ENCODE results near the gene CAMTA1.

Gene CAMTA1

GRCh38 chr1:6960860-6961259 lies 175.6 kb downstream of the CAMTA1 start:
- no peak overlapping the region for H3K4me3 ChIP-seq (ENCODE audit: low read depth, low read length)
- peaks cover 22% of the 10 kb centered on the region for H3K4me1 ChIP-seq (ENCODE audit: control insufficient read depth, insufficient read depth, low read length)

GRCh38 chr1:6961289-6961688 lies 176.0 kb downstream of the CAMTA1 start:
- no peaks in the 10 kb centered on the region for H3K27me3 ChIP-seq (ENCODE audit: control insufficient read depth, insufficient read depth, low read length)
- no peak overlapping the region for H3K9ac ChIP-seq (ENCODE audit: low read depth, low read length)
- peak overlapping the region; percentile 77 for H3K4me3 ChIP-seq (ENCODE audit: low read depth, low read length)

More at GRCh38 chr1:6960860-6961259, 175.6 kb downstream of the CAMTA1 start:
- Histone ChIP-seq H3K9ac (ENCODE audit: low read depth, low read length) (no peak overlapping the region), H3K36me3 (ENCODE audit: control insufficient read depth, insufficient read depth, low read length) (no peaks in the 10 kb centered on the region), H3K9me3 (ENCODE audit: control insufficient read depth, insufficient read depth, low read length) (no peaks in the 10 kb centered on the region), H3K27me3 (ENCODE audit: control insufficient read depth, insufficient read depth, low read length) (no peaks in the 10 kb centered on the region)

GRCh38 chr1:6961905-6962477 lies 176.7 kb downstream of the CAMTA1 start:
- no peaks in the 10 kb centered on the region for H3K36me3 ChIP-seq (ENCODE audit: control insufficient read depth, insufficient read depth, low read length)
- no peaks in the 10 kb centered on the region for H3K9me3 ChIP-seq (ENCODE audit: control insufficient read depth, insufficient read depth, low read length)
- no peaks in the 10 kb centered on the region for H3K27me3 ChIP-seq (ENCODE audit: control insufficient read depth, insufficient read depth, low read length)
- peak overlapping the region; percentile 77 for H3K4me3 ChIP-seq (ENCODE audit: low read depth, low read length)
- peak overlapping the region; percentile 37 for H3K9ac ChIP-seq (ENCODE audit: low read depth, low read length)
- peaks cover 15% of the 10 kb centered on the region for H3K4me1 ChIP-seq (ENCODE audit: control insufficient read depth, insufficient read depth, low read length)

More at GRCh38 chr1:6961289-6961688, 176.0 kb downstream of the CAMTA1 start:
- Histone ChIP-seq H3K4me1 (ENCODE audit: control insufficient read depth, insufficient read depth, low read length) (peaks cover 19% of the 10 kb centered on the region), H3K36me3 (ENCODE audit: control insufficient read depth, insufficient read depth, low read length) (no peaks in the 10 kb centered on the region), H3K9me3 (ENCODE audit: control insufficient read depth, insufficient read depth, low read length) (no peaks in the 10 kb centered on the region)

GRCh38 chr1:6962478-6962995 lies 177.3 kb downstream of the CAMTA1 start:
- H3K4me1 ChIP-seq (ENCODE audit: control insufficient read depth, insufficient read depth, low read length) = peaks cover 11% of the 10 kb centered on the region
- no peaks in the 10 kb centered on the region for H3K36me3 ChIP-seq (ENCODE audit: control insufficient read depth, insufficient read depth, low read length)
- H3K9ac ChIP-seq (ENCODE audit: low read depth, low read length) = no peak overlapping the region
- H3K4me3 ChIP-seq (ENCODE audit: low read depth, low read length) = no peak overlapping the region
- no peaks in the 10 kb centered on the region for H3K27me3 ChIP-seq (ENCODE audit: control insufficient read depth, insufficient read depth, low read length)
- H3K9me3 ChIP-seq (ENCODE audit: control insufficient read depth, insufficient read depth, low read length) = no peaks in the 10 kb centered on the region

GRCh38 chr1:6962996-6963911 lies 178.0 kb downstream of the CAMTA1 start:
- peaks cover 11% of the 10 kb centered on the region for H3K4me1 ChIP-seq (ENCODE audit: control insufficient read depth, insufficient read depth, low read length)
- H3K9ac ChIP-seq (ENCODE audit: low read depth, low read length) = peak overlapping the region; percentile 73
- no peaks in the 10 kb centered on the region for H3K9me3 ChIP-seq (ENCODE audit: control insufficient read depth, insufficient read depth, low read length)
- no peaks in the 10 kb centered on the region for H3K36me3 ChIP-seq (ENCODE audit: control insufficient read depth, insufficient read depth, low read length)
- H3K27me3 ChIP-seq (ENCODE audit: control insufficient read depth, insufficient read depth, low read length) = no peaks in the 10 kb centered on the region
- peak overlapping the region; percentile 54 for H3K4me3 ChIP-seq (ENCODE audit: low read depth, low read length)

- H3K27me3 ChIP-seq (ENCODE audit: control insufficient read depth, insufficient read depth, low read length) = no peaks in the 10 kb centered on the region
- no peaks in the 10 kb centered on the region for H3K36me3 ChIP-seq (ENCODE audit: control insufficient read depth, insufficient read depth, low read length)
- H3K9me3 ChIP-seq (ENCODE audit: control insufficient read depth, insufficient read depth, low read length) = no peaks in the 10 kb centered on the region
- H3K9ac ChIP-seq (ENCODE audit: low read depth, low read length) = peak overlapping the region; percentile 73
- peaks cover 11% of the 10 kb centered on the region for H3K4me1 ChIP-seq (ENCODE audit: control insufficient read depth, insufficient read depth, low read length)
- H3K4me3 ChIP-seq (ENCODE audit: low read depth, low read length) = peak overlapping the region; percentile 54
Measured at GRCh38 chr1:6963912-6964307, 178.7 kb downstream of the CAMTA1 start.

GRCh38 chr1:6965083-6965934 lies 180.1 kb downstream of the CAMTA1 start:
- Histone ChIP-seq H3K9me3 (ENCODE audit: control insufficient read depth, insufficient read depth, low read length) (no peaks in the 10 kb centered on the region), H3K27me3 (ENCODE audit: control insufficient read depth, insufficient read depth, low read length) (no peaks in the 10 kb centered on the region), H3K36me3 (ENCODE audit: control insufficient read depth, insufficient read depth, low read length) (no peaks in the 10 kb centered on the region), H3K9ac (ENCODE audit: low read depth, low read length) (no peak overlapping the region), H3K4me1 (ENCODE audit: control insufficient read depth, insufficient read depth, low read length) (peaks cover 11% of the 10 kb centered on the region), H3K4me3 (ENCODE audit: low read depth, low read length) (no peak overlapping the region)

GRCh38 chr1:6965935-6966241 lies 180.6 kb downstream of the CAMTA1 start:
- Histone ChIP-seq H3K9ac (ENCODE audit: low read depth, low read length) (no peak overlapping the region), H3K36me3 (ENCODE audit: control insufficient read depth, insufficient read depth, low read length) (no peaks in the 10 kb centered on the region), H3K27me3 (ENCODE audit: control insufficient read depth, insufficient read depth, low read length) (no peaks in the 10 kb centered on the region), H3K4me1 (ENCODE audit: control insufficient read depth, insufficient read depth, low read length) (peaks cover 11% of the 10 kb centered on the region), H3K4me3 (ENCODE audit: low read depth, low read length) (no peak overlapping the region), H3K9me3 (ENCODE audit: control insufficient read depth, insufficient read depth, low read length) (no peaks in the 10 kb centered on the region)

- Histone ChIP-seq H3K36me3 (ENCODE audit: control insufficient read depth, insufficient read depth, low read length) (no peaks in the 10 kb centered on the region), H3K9me3 (ENCODE audit: control insufficient read depth, insufficient read depth, low read length) (no peaks in the 10 kb centered on the region), H3K4me1 (ENCODE audit: control insufficient read depth, insufficient read depth, low read length) (peaks cover 11% of the 10 kb centered on the region), H3K4me3 (ENCODE audit: low read depth, low read length) (no peak overlapping the region), H3K27me3 (ENCODE audit: control insufficient read depth, insufficient read depth, low read length) (no peaks in the 10 kb centered on the region), H3K9ac (ENCODE audit: low read depth, low read length) (no peak overlapping the region)
Measured at GRCh38 chr1:6966326-6966725, 181.1 kb downstream of the CAMTA1 start.

GRCh38 chr1:6967431-6968111 lies 182.3 kb downstream of the CAMTA1 start:
- no peak overlapping the region for H3K9ac ChIP-seq (ENCODE audit: low read depth, low read length)
- H3K4me3 ChIP-seq (ENCODE audit: low read depth, low read length) = no peak overlapping the region
- H3K36me3 ChIP-seq (ENCODE audit: control insufficient read depth, insufficient read depth, low read length) = no peaks in the 10 kb centered on the region
- peaks cover 8% of the 10 kb centered on the region for H3K4me1 ChIP-seq (ENCODE audit: control insufficient read depth, insufficient read depth, low read length)
- no peaks in the 10 kb centered on the region for H3K27me3 ChIP-seq (ENCODE audit: control insufficient read depth, insufficient read depth, low read length)
- H3K9me3 ChIP-seq (ENCODE audit: control insufficient read depth, insufficient read depth, low read length) = no peaks in the 10 kb centered on the region

GRCh38 chr1:6969106-6969505 lies 183.9 kb downstream of the CAMTA1 start:
- H3K4me3 ChIP-seq (ENCODE audit: low read depth, low read length) = no peak overlapping the region
- peaks cover 5% of the 10 kb centered on the region for H3K4me1 ChIP-seq (ENCODE audit: control insufficient read depth, insufficient read depth, low read length)
- H3K9me3 ChIP-seq (ENCODE audit: control insufficient read depth, insufficient read depth, low read length) = no peaks in the 10 kb centered on the region
- no peak overlapping the region for H3K9ac ChIP-seq (ENCODE audit: low read depth, low read length)
- no peaks in the 10 kb centered on the region for H3K36me3 ChIP-seq (ENCODE audit: control insufficient read depth, insufficient read depth, low read length)
- no peaks in the 10 kb centered on the region for H3K27me3 ChIP-seq (ENCODE audit: control insufficient read depth, insufficient read depth, low read length)

All from iPS-15b (cell line).